ENCODE data around the gene MT1F. TPM values are rescaled to one million over a fixed set of nuclear protein-coding genes. Genes with fewer than 3 reads are reported as not detected.
A peak's percentile ranks its signal among the peaks of the same experiment; 100 is the strongest.

Gene MT1F
- total RNA-seq, 1 experiment from 2014 or later = 2.6 TPM

DNA sequence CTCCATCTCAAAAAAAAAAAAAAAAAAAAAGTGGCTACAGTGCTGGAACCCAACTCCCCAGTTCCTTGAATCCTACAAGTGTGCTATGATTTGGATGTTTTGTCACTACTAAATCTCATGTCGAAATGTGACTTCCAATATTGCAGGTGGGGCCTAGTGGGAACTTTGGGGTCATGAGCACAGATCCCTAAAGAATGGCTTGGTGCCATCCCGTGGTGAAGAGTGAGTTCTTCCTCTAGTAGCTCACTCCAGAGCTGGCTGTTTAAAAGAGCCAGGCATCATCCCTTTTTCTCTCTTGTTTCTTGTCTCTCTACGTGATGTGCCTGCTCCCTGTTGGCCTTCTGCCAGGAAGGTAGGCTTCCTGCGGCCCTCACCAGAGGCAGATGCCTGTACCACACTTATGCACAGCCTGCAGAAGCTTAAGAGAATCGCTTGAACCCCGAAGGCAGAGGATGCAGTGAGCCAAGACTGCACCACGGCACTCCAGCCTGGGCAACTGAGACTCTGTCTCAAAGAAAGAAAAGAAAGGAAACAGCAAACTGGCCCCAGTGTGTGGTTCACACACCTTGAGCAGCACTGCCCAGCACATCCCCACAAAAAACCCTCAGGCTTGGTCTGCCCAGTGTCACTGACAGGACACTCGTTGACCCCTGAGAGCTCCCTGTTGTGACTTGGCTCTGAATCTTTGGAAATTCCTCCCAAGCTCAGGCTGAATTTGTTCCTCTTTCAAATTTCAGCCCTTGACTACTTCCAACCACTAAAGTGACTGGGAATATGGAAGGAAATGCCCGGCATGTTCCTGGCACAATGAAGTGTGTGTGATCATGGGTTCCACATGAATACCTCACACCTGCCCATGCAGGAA lies 29.0 kb upstream of the MT1F start:
- H3K27ac Mint-ChIP-seq (ENCODE audit: unreplicated experiment) = no peak overlapping the region
- intact Hi-C loops (cut with micrococcal nuclease; ENCODE audit: unreplicated experiment) = no loop called here
- no peak overlapping the region for H3K4me3 Mint-ChIP-seq (ENCODE audit: low read depth, unreplicated experiment)
- H3K4me1 Mint-ChIP-seq (ENCODE audit: low read depth, unreplicated experiment) = peaks cover 31% of the 10 kb centered on the region
- no peaks in the 10 kb centered on the region for H3K9me3 Mint-ChIP-seq (ENCODE audit: low read depth, unreplicated experiment)
- H3K27me3 Mint-ChIP-seq (ENCODE audit: unreplicated experiment) = peaks cover 73% of the 10 kb centered on the region
- TF ChIP-seq, protein P1, sequence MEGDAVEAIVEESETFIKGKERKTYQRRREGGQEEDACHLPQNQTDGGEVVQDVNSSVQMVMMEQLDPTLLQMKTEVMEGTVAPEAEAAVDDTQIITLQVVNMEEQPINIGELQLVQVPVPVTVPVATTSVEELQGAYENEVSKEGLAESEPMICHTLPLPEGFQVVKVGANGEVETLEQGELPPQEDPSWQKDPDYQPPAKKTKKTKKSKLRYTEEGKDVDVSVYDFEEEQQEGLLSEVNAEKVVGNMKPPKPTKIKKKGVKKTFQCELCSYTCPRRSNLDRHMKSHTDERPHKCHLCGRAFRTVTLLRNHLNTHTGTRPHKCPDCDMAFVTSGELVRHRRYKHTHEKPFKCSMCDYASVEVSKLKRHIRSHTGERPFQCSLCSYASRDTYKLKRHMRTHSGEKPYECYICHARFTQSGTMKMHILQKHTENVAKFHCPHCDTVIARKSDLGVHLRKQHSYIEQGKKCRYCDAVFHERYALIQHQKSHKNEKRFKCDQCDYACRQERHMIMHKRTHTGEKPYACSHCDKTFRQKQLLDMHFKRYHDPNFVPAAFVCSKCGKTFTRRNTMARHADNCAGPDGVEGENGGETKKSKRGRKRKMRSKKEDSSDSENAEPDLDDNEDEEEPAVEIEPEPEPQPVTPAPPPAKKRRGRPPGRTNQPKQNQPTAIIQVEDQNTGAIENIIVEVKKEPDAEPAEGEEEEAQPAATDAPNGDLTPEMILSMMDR (IDR thresholded peaks at IDR 0.05; ENCODE audit: unreplicated experiment) = no peak
- CTCF ChIA-PET = no interaction called here
- H3K36me3 Mint-ChIP-seq (ENCODE audit: insufficient read depth, unreplicated experiment) = peaks cover 15% of the 10 kb centered on the region
- DNase-seq = no peak
- no TSS peak for BruUV-seq (replicated peaks)

DNA sequence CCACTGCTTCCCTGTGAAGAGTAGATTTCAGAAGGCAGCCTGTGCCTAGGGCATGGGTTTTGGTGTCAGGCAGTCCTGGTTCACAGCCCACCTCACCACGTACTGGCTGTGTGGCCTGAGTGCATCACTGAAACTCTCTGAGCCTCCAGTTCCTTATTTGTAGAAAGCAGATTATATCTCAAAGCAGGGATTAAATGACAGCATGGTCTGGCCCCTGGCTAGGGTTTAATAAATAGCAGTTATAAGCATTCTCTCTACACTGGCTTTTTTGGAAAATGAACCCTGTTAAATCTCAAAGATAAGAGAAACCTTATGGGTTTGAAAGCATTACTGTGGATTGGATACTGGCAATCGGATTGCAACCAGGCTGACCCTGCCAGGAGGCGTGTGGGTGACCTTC lies 28.2 kb upstream of the MT1F start:
- CTCF ChIA-PET = interaction anchor here (1.2 to 1.3 kb wide), 3 partner anchors 24 to 29 kb away, joined by 3 to 4 read pairs (median 3); no protein-coding TSS in a partner anchor
- Mint-ChIP-seq H3K4me3 (ENCODE audit: low read depth, unreplicated experiment) (no peak overlapping the region), H3K9me3 (ENCODE audit: low read depth, unreplicated experiment) (no peaks in the 10 kb centered on the region), H3K4me1 (ENCODE audit: low read depth, unreplicated experiment) (peaks cover 31% of the 10 kb centered on the region), H3K36me3 (ENCODE audit: insufficient read depth, unreplicated experiment) (peaks cover 15% of the 10 kb centered on the region), H3K27me3 (ENCODE audit: unreplicated experiment) (peaks cover 76% of the 10 kb centered on the region), H3K27ac (ENCODE audit: unreplicated experiment) (no peak overlapping the region)
- DNase-seq = no peak
- BruUV-seq (replicated peaks) = no TSS peak
- TF ChIP-seq, protein P1 (IDR thresholded peaks at IDR 0.05; ENCODE audit: unreplicated experiment) = no peak
- intact Hi-C loops (cut with micrococcal nuclease; ENCODE audit: unreplicated experiment) = no loop called here

DNA sequence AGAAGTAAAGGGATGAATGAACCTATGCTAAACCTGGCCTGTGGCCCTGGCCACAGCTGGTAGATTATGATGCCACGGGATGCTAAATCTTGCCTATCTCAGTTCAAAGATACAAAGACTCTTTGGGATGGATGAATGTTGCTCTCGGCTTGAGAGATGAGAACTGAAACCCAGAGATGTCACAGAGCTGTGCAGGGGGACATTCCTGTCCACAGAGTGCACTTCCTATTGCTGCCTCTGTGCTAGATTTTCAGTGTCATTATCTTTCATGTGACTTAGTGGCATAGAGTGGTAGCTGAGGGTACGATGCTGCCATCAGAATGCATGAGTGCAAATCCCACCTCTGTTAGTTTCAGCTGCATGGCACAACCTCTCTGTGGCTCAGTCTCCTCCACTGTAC lies 27.6 kb upstream of the MT1F start:
- Mint-ChIP-seq H3K4me3 (ENCODE audit: low read depth, unreplicated experiment) (no peak overlapping the region), H3K27ac (ENCODE audit: unreplicated experiment) (no peak overlapping the region), H3K36me3 (ENCODE audit: insufficient read depth, unreplicated experiment) (peaks cover 10% of the 10 kb centered on the region), H3K9me3 (ENCODE audit: low read depth, unreplicated experiment) (no peaks in the 10 kb centered on the region), H3K4me1 (ENCODE audit: low read depth, unreplicated experiment) (peaks cover 26% of the 10 kb centered on the region), H3K27me3 (ENCODE audit: unreplicated experiment) (peaks cover 76% of the 10 kb centered on the region)
- no TSS peak for BruUV-seq (replicated peaks)
- no peak for DNase-seq
- intact Hi-C loops (cut with micrococcal nuclease; ENCODE audit: unreplicated experiment) = no loop called here
- TF ChIP-seq, protein P1 (IDR thresholded peaks at IDR 0.05; ENCODE audit: unreplicated experiment) = no peak
- CTCF ChIA-PET = interaction anchor here (0.8 to 1.3 kb wide), 4 partner anchors 24 to 91 kb away, joined by 3 to 4 read pairs (median 3); no protein-coding TSS in a partner anchor

DNA sequence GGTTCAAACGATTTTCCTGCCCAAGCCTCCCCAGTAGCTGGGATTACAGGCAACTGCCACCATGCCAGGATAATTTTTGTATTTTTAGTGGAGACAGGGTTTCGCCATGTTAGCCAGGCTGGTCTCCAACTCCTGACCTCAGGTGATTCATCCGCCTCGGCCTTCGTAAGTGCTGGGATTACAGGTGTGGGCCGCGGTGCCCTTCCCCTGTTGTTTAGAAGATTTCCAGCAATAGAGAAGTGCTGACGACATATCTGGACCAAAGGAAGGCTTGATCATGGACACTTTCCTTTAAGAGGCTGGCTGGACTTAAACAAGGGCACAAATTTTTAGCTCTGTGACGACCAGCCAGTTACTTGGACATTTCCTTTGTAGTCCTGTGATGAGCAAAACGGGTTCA lies 26.6 kb upstream of the MT1F start:
- Mint-ChIP-seq H3K27me3 (ENCODE audit: unreplicated experiment) (peaks cover 76% of the 10 kb centered on the region), H3K36me3 (ENCODE audit: insufficient read depth, unreplicated experiment) (peaks cover 7% of the 10 kb centered on the region), H3K27ac (ENCODE audit: unreplicated experiment) (no peak overlapping the region), H3K9me3 (ENCODE audit: low read depth, unreplicated experiment) (no peaks in the 10 kb centered on the region), H3K4me3 (ENCODE audit: low read depth, unreplicated experiment) (peak overlapping the region; percentile 68), H3K4me1 (ENCODE audit: low read depth, unreplicated experiment) (peaks cover 16% of the 10 kb centered on the region)
- TF ChIP-seq, protein P1 (IDR thresholded peaks at IDR 0.05; ENCODE audit: unreplicated experiment) = no peak
- intact Hi-C loops (cut with micrococcal nuclease; ENCODE audit: unreplicated experiment) = no loop called here
- BruUV-seq (replicated peaks) = no TSS peak
- no peak for DNase-seq
- CTCF ChIA-PET = interaction anchor here (0.6 kb wide), 1 partner anchor 26 kb away, joined by 3 read pairs; no protein-coding TSS in a partner anchor
